HG03469 (cell line): ENCODE data around the gene MUC2.
A peak's percentile ranks its signal among the peaks of the same experiment; 100 is the strongest.

Experiments
- ATAC-seq: cut with Tn5 transposase; IDR thresholded peaks from one replicate; pipeline ENCODE4 v1.9.1; 2021; ENCODE audit warnings: mild to moderate bottlenecking, moderate library complexity, moderate number of reproducible peaks; ENCODE audit not compliant: unreplicated experiment

MUC2 gene

GRCh38 chr11:1050581-1051355, 23.9 kb upstream of the MUC2 start:
- peak; percentile 70 for ATAC-seq

DNA sequence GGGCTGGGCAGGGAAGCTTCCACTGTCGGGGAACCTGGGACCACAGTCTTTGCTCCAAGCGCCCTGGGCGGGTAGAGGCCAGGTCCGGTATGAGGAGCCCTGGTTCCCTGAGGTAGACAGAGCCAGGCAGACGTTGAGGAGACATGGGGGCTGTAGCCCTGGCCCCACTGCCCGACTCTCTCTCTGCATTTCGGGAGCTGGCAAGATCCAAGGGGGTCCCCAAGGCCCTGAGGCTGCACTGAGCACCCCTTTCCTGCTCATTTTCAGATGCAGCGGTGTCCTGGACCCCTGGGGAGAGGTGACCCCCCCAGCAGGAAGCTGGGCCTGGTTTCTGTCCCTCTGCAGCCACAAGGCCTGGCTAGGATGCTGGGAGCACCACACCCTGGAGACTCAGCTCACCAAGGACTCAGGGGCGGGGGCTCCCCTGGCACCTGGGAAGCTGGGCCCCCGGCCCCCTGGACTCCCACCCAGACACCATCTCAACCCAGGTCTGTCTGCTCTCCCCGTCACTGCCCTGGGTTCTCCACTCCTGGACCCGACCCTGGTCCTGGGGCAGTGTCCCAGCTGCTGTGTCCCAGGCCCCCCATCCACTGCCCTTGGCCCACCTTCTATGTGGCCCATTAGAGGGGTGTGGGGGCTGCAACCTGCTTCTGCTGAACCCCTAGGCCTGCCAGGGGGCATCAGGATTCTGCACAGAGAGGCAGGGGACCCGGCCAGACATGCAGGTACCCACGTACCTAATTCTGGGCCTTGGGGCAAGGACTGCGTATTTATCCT, 23.1 kb upstream of the MUC2 start:
- no peak for ATAC-seq

- no peak for ATAC-seq
Observed at GRCh38 chr11:1052133-1053011, 22.3 kb upstream of the MUC2 start.

- no peak for ATAC-seq
Observed at GRCh38 chr11:1053121-1053901, 21.4 kb upstream of the MUC2 start.

GRCh38 chr11:1054143-1055108, 20.2 kb upstream of the MUC2 start:
- no peak for ATAC-seq

DNA sequence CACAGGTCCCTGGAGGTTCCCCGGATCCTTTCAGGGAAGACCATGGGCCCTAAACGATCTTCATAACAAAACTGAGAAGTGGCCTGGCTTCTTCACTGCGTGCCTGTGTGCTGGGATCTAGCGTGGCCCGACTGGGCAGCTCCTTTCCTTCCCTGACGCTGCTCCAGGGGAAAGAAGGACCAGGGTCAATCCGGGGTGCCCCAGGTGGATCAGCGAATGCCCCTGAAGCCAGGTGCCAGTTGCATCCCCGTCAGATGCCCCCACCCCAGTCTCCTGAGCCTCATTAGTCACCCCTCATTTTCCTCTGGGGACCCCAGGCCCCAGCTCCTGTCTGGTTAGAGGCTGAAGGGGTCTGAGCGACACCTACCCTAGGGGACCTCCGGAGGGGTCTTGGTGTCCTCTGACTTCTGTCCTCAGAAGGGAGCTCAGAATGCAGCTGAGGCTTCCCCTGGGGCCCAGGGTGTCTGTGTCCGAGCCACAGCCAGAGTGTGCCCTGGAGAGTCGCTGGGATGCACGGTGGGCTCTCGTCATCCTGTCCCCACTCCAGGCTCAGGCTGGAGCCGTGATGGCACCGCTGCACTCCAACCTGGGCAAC, 19.5 kb upstream of the MUC2 start:
- ATAC-seq = no peak

- no peak for ATAC-seq
Observed at GRCh38 chr11:1055990-1056771, 18.5 kb upstream of the MUC2 start.

- ATAC-seq = no peak
Observed at GRCh38 chr11:1057806-1058205, 16.9 kb upstream of the MUC2 start.

DNA sequence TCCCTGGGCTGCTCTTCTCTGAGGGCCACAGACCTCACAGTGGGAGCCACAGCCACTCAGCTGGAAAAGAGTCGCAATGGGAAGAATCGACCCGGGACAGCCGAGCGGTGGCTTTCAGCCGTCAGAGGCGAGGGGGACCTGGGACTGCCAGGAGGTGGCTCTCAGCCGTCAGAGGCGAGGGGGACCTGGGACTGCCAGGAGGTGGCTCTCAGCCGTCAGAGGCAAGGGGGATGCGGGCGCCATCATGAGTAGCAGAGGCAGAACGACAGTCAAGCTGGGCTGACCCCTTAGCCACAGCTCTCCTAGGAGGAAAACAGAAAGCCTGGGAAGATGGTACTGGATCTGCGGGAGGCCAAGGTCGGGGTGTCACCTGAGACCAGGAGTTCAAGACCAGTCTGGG, 14.9 kb upstream of the MUC2 start:
- ATAC-seq = no peak

GRCh38 chr11:1060410-1060809, 14.3 kb upstream of the MUC2 start:
- no peak for ATAC-seq

GRCh38 chr11:1060852-1061616, 13.6 kb upstream of the MUC2 start:
- ATAC-seq = no peak

- no peak for ATAC-seq
Observed at GRCh38 chr11:1062075-1062820, 12.4 kb upstream of the MUC2 start.

DNA sequence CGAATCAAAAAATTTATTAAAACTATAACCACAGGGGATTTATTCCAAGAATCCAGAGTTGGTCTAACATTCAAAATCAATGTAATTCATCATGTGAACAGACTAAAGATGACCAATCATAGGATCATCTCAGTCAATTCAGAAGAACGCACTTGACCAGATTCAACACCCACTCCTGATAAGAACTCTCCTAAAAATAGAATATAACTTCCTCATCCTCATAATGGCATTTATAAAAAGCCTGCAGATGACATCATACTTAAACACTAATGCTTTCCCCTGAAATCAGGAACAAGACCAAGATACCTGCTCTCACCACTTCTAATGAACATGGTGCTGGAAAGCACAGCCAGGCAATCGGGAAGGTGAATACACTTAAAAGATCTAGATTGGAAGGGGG, 10.5 kb upstream of the MUC2 start:
- no peak for ATAC-seq

DNA sequence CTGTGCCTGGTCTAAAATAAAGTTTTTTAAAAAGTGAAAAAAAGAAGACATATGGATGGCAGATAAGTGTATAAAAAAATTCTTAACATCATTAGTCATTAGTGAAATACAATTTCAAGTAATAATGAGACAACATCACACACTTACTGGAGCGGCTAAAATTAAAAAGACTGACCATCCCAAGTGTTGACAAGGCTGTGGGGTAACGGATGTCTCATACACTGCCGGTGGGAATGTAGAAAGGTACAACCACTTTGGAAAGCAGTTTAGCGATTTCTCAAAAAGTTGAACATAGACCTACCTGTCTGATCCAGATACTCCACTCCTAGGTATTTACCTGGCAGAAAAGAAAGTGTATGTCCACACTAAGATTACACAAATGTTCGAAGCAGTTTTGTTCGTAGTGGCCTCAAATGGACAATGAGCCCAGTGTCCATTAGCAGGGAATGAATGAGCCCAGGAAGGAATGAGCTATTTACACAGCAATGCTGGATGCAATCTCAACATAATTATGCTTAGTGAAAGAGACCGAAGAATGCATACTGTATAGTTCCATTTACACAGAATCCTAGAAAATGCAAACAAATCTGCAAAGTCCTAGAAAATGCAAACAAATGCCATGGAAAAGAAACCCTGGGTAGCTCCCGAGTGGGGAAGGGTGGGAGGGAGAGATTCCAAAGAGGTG, 6.7 kb upstream of the MUC2 start:
- no peak for ATAC-seq

GRCh38 chr11:1069740-1070139, 4.9 kb upstream of the MUC2 start:
- no peak for ATAC-seq
